A673 (cell line): ENCODE data around the gene DNAJC12.

Experiments used
- EZH2 ChIP-seq: fragments of 200-600 bp; sonication (generic); IDR thresholded peaks from 2 replicates; pipeline ENCODE4 v1.6.1; 2017; ENCODE audit warnings: borderline replicate concordance, low read depth, mild to moderate bottlenecking, mixed read lengths, antibody characterized with exemption, low read length; ENCODE audit not compliant: poor library complexity, severe bottlenecking
- TF ChIP-seq, protein P1 (sequence below): fragments of 300-800, 200-600 bp; sonication (generic); conservative IDR thresholded peaks from 2 replicates; pipeline ENCODE4 v1.5.1; 2017; ENCODE audit warnings: low read depth, mild to moderate bottlenecking, antibody characterized with exemption, low read length, moderate library complexity, mixed read lengths

- TF ChIP-seq EZH2, result no peak
- TF ChIP-seq, protein P1, sequence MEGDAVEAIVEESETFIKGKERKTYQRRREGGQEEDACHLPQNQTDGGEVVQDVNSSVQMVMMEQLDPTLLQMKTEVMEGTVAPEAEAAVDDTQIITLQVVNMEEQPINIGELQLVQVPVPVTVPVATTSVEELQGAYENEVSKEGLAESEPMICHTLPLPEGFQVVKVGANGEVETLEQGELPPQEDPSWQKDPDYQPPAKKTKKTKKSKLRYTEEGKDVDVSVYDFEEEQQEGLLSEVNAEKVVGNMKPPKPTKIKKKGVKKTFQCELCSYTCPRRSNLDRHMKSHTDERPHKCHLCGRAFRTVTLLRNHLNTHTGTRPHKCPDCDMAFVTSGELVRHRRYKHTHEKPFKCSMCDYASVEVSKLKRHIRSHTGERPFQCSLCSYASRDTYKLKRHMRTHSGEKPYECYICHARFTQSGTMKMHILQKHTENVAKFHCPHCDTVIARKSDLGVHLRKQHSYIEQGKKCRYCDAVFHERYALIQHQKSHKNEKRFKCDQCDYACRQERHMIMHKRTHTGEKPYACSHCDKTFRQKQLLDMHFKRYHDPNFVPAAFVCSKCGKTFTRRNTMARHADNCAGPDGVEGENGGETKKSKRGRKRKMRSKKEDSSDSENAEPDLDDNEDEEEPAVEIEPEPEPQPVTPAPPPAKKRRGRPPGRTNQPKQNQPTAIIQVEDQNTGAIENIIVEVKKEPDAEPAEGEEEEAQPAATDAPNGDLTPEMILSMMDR, result no peak
Observed at GRCh38 chr10:67782530-67782929, 55.5 kb downstream of the DNAJC12 start.
